PC-9 (cell line): ENCODE data around the gene UBXN6.

ENCODE experiments used
- CTCF ChIP-seq: fragments of 200-600 bp; sonication (generic); conservative IDR thresholded peaks from 2 replicates; pipeline ENCODE4 v1.6.1; 2017; ENCODE audit warnings: mixed run types, antibody characterized with exemption, mild to moderate bottlenecking, moderate library complexity
- EZH2 ChIP-seq: fragments of 200-600 bp; sonication (generic); IDR thresholded peaks from 2 replicates; pipeline ENCODE4 v1.8.0; 2017; ENCODE audit warnings: antibody characterized with exemption, low read depth

- TF ChIP-seq CTCF = no peak
- TF ChIP-seq EZH2 = no peak
Measured at GRCh38 chr19:4403005-4403761, 54.4 kb downstream of the UBXN6 start.
